ENCODE measurements around the gene IL4R.

DNA sequence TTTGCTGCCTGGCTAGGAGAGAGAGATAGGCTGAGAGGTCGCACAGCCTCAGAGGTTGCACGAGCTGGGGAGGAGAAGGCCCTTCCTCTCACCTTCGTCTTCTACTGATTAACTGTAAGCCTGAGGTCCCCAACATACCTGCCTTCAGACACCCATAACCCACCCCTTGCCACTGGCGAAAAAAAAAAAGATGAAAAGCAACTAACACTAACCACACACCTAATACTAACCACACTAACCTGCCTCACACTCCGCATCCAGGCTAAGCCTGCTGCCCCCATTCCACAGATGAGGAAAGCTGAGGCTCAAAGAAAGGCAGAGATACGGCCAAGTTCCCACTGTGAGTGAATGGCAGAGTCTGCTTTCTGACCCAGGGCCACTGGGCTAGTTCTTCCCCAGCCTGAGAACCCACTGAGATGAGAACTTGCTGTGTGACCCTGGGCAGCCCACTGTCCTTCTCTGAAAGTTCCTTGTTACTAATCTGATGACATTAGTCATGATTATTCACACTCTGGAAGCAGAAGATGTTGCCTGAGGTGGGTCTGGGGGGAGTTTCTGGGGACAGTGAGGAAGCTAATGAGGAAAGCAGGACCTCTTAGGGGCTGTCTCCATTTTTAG, 92.8 kb downstream of the IL4R start:
- TF ChIP-seq, protein P1, sequence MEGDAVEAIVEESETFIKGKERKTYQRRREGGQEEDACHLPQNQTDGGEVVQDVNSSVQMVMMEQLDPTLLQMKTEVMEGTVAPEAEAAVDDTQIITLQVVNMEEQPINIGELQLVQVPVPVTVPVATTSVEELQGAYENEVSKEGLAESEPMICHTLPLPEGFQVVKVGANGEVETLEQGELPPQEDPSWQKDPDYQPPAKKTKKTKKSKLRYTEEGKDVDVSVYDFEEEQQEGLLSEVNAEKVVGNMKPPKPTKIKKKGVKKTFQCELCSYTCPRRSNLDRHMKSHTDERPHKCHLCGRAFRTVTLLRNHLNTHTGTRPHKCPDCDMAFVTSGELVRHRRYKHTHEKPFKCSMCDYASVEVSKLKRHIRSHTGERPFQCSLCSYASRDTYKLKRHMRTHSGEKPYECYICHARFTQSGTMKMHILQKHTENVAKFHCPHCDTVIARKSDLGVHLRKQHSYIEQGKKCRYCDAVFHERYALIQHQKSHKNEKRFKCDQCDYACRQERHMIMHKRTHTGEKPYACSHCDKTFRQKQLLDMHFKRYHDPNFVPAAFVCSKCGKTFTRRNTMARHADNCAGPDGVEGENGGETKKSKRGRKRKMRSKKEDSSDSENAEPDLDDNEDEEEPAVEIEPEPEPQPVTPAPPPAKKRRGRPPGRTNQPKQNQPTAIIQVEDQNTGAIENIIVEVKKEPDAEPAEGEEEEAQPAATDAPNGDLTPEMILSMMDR (IDR thresholded peaks at IDR 0.05; ENCODE audit: poor library complexity, severe bottlenecking): no peak
- TF ChIP-seq TAF1 (IDR thresholded peaks at IDR 0.05; ENCODE audit: low read depth) (no peak), EZH2 (IDR thresholded peaks at IDR 0.05; ENCODE audit: borderline replicate concordance, insufficient read depth, low read length, poor library complexity, severe bottlenecking) (no peak), EP300 (conservative IDR thresholded peaks at IDR 0.05; ENCODE audit: poor library complexity, severe bottlenecking) (no peak), RAD21 (conservative IDR thresholded peaks at IDR 0.05) (no peak), POLR2AphosphoS5 (IDR thresholded peaks at IDR 0.05) (no peak), SMC3 (conservative IDR thresholded peaks at IDR 0.05; ENCODE audit: poor library complexity) (no peak), MXI1 (conservative IDR thresholded peaks at IDR 0.05; ENCODE audit: poor library complexity, severe bottlenecking) (no peak)
- TF ChIP-seq, protein P2, sequence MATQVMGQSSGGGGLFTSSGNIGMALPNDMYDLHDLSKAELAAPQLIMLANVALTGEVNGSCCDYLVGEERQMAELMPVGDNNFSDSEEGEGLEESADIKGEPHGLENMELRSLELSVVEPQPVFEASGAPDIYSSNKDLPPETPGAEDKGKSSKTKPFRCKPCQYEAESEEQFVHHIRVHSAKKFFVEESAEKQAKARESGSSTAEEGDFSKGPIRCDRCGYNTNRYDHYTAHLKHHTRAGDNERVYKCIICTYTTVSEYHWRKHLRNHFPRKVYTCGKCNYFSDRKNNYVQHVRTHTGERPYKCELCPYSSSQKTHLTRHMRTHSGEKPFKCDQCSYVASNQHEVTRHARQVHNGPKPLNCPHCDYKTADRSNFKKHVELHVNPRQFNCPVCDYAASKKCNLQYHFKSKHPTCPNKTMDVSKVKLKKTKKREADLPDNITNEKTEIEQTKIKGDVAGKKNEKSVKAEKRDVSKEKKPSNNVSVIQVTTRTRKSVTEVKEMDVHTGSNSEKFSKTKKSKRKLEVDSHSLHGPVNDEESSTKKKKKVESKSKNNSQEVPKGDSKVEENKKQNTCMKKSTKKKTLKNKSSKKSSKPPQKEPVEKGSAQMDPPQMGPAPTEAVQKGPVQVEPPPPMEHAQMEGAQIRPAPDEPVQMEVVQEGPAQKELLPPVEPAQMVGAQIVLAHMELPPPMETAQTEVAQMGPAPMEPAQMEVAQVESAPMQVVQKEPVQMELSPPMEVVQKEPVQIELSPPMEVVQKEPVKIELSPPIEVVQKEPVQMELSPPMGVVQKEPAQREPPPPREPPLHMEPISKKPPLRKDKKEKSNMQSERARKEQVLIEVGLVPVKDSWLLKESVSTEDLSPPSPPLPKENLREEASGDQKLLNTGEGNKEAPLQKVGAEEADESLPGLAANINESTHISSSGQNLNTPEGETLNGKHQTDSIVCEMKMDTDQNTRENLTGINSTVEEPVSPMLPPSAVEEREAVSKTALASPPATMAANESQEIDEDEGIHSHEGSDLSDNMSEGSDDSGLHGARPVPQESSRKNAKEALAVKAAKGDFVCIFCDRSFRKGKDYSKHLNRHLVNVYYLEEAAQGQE (IDR thresholded peaks at IDR 0.05; ENCODE audit: borderline replicate concordance): no peak
